HG03280 (cell line): Measurements from ENCODE around the gene SAMM50.
A peak's percentile ranks its signal among the peaks of the same experiment; 100 is the strongest.
"Not testable (repeated sequence)": the region's sequence is repeated elsewhere in the genome, so short reads cannot be mapped to it uniquely, and the experiment has no call there.

Experiments used
- ATAC-seq: cut with Tn5 transposase; IDR thresholded peaks from one replicate; pipeline ENCODE4 v1.9.1; 2021; ENCODE audit warnings: mild to moderate bottlenecking, moderate library complexity; ENCODE audit not compliant: unreplicated experiment

SAMM50 gene

GRCh38 chr22:43999378-43999777, 44.1 kb downstream of the SAMM50 start:
- ATAC-seq = no peak

GRCh38 chr22:44000123-44000522, 44.9 kb downstream of the SAMM50 start:
- ATAC-seq = no peak

DNA sequence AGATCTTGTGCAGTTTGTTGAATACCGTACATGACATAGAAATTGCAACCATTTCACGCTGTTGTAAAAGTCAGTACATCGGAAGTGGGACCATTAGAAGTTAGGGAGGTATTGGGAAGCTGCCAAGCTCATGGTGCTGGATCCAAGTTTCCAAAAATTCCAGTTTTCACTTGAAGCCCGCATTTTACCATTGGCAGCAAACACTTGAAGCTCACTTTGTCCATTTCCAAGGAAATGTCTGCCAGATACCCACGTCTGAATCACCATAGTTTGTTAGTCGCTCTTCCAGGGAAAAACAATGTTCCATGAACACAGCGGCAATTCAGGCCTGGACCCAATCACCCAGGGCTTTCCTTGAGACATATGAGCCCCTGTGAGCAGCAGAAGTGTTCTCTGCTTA, 46.3 kb downstream of the SAMM50 start:
- ATAC-seq = no peak

GRCh38 chr22:44002324-44002723, 47.1 kb downstream of the SAMM50 start:
- no peak for ATAC-seq

DNA sequence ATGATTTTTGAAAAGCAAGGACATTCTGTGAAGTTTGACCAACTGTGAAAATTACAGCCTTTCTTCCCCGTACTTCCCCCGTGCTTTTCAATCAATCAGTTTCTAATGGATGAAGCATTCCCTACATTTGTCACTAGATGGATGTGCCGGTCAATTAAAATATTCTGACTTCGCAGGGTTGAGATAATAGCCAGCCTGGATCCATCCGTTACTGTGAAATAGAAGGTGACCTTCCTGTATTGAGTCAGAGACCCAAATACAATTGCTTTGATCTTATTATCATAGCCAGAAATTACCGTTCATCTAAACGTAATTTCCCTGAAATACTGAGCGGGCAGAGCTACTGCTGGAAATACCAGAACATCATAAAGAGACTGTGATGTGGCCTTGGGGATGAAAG, 47.8 kb downstream of the SAMM50 start:
- ATAC-seq = no peak

- ATAC-seq = no peak
Measured at GRCh38 chr22:44003405-44004103, 48.3 kb downstream of the SAMM50 start.

DNA sequence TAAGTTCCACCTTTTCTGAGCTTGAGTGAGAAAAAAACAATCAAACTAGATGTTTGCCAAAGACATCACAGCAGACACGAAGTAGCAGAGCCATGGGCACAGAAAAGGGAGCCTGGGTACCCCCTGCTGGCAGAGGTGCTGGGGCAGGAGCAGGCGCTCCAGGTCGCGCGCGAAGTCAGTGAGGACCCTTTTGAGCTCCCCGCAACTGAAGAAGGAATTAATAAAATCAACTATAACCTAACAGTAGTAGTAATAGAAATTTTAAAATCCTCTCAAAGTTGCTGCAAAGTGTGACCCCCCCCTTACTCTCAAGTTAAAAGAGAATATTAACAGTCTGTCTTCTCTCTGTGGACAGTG, 48.8 kb downstream of the SAMM50 start:
- no peak for ATAC-seq

DNA sequence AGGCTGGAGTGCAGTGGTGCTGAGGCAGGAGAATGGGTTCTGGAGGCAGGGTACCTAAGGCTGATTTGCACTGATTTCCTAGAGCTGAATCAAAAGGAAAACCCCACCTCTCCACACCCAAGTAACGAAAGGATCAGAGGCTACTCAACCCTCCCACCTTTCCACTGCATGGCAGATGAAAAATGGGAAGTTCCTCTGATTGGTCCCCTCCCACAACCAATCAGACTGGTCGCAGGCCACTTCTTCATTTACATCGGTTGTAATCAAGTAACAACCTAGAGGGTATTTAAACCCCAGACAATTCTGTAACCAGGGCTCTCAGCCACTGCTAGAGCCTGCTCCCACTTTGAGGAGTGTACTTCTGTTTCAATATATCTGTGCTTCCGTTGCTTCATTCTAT, 50.3 kb downstream of the SAMM50 start:
- ATAC-seq = no peak

DNA sequence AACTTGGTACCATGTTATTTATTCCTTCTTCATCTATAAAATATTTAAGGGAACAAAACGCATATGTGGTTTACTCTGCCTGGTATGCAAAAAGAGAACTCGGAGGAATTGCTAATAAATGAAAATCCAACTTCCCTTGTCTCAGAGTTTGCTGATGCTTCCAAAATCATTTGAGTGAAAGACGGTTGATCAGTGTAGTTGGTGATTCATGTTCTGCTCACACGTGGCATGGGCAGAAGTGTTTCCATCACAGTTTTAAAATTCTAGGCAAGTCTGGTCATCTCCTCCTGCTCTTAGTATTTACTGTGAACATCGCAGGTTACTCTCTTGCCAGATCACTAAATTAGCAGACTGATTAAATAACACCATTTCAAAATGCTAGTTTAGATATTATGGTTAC, 56.9 kb downstream of the SAMM50 start:
- ATAC-seq = no peak

- no peak for ATAC-seq
Measured at GRCh38 chr22:44012591-44012990, 57.3 kb downstream of the SAMM50 start.

GRCh38 chr22:44014241-44014640, 59.0 kb downstream of the SAMM50 start:
- no peak for ATAC-seq

DNA sequence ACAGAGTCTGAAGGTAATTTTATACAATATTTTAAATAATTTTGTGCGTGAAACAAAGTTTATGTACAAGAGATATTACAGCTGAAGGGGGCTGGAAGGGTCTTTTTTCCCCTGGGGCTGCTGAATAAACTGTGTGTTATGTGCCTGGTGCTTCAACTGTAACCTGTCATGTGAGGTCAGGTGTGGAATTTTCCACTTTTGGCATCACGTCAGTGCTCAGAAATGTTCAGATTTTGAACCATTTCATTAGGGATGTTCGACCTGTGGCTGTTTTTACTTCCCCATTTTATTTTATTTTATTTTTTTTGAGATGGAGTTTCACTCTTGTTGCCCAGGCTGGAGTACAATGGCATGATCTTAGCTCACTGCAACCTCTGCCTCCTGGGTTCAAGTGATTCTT, 61.3 kb downstream of the SAMM50 start:
- not testable (repeated sequence) for ATAC-seq

GRCh38 chr22:44018594-44018993, 63.4 kb downstream of the SAMM50 start:
- ATAC-seq = no peak

- no peak for ATAC-seq
Measured at GRCh38 chr22:44019416-44019815, 64.2 kb downstream of the SAMM50 start.

DNA sequence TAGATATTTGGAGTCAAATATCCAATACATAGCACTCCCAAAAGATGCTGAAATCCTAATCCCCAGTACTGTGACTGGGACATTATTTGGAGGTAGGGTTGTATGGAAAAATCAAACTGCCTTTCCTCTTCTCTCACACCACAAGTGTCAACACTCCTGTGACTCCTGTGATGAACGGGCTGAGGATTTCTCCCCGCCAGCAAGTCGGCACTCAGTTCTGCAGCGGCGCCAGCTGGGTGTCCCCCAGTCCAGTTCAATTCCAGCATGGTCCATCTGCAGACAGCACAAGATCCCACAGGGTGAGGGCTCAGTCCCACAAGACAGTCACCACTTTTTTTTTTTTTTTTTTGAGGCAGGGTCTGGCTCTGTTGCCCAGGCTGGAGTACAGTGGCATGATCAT, 64.6 kb downstream of the SAMM50 start:
- ATAC-seq = no peak

DNA sequence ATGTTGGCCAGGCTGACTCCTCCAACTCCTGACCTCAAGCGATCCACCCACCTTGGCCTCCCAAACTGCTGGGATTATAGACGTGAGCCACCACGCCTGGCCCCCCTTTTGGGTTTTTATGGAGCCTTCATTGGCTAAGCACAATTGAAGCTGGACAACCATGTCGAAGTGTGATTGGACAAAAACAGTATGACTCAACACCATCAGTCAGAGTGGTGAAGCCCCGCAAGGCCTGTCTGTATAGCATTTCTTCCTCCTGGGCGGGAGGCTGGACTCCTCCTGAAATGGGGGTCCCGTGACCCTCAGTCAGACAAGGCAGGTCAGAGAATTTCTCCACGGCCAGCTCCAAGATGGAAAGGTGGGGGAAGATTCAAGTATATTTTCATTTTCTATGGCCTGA, 65.7 kb downstream of the SAMM50 start:
- no peak for ATAC-seq

DNA sequence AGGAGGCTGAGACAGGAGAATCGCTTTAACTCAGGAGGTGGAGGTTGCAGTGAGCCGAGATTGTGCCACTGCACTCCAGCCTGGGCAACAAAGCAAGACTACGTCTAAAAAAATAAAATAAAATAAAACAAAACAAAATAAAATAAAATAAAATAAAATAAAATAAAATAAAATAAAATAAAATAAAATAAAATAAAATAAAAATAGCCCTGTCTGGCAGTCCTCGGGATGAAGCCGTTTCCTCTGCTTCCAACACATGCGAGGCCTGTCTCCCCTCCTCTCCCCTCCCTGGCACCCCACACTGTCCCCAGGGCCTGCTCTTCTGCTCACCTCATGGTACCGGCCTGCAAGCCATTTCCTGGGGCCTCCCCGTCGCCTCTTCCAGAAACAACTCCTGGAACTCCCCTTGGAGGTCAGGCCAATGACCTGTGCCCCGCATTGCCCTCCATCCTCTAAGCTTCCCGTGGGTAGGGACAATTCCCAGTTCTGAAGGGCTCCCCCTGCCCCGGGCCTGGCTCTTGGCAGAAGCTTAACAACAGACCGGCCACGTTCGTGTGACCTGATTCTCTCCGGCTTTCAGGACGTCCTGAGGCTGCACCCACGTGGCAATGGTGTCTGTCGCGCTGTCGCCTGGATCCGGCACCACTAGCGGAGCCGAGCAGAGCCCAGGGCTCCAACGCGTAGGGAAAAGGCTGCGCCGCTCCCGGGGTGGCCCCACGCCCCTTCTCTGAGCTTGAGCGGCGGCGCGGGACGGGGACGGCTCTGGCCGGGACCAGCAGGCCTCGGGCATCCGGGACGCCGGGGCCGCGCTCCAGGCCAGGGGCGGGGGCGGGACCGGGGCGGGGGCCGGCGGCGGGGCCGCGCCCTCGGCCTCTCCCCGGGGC, 68.4 kb downstream of the SAMM50 start:
- no peak for ATAC-seq

GRCh38 chr22:44024288-44024921, 69.2 kb downstream of the SAMM50 start, which contains the start of gene PARVB:
PARVB (plus strand) TSS chr22:44024302; CDS start chr22:44024340, 38 bp downstream.
- no peak for ATAC-seq

- peak; percentile 52 for ATAC-seq
Measured at GRCh38 chr22:44025171-44026065, 70.2 kb downstream of the SAMM50 start.

GRCh38 chr22:44026066-44026629, 70.9 kb downstream of the SAMM50 start:
- no peak for ATAC-seq
